SJSA1 (cell line): Measurements from ENCODE around the gene POM121. TPM values are rescaled to one million over a fixed set of nuclear protein-coding genes. Genes with fewer than 3 reads are reported as not detected.
A peak's percentile ranks its signal among the peaks of the same experiment; 100 is the strongest.
"Not testable (repeated sequence)": the region's sequence is repeated elsewhere in the genome, so short reads cannot be mapped to it uniquely, and the experiment has no call there.

ENCODE experiments used
- DNase-seq, 2 experiments: peaks; one replicate each; pipeline ENCODE4 v3.0.0-alpha.2; 2015 to 2020; ENCODE audit warnings: low spot score in 2 of 2, low read depth in 1 of 2
- H3K27ac ChIP-seq: fragments of 250-450 bp; sonication (Bioruptor Pico); 2 replicates; pipeline ENCODE4 v1.5.1; 2020; ENCODE audit warnings: mild to moderate bottlenecking, moderate library complexity
- H3K27me3 ChIP-seq: fragments of 250-450 bp; sonication (Bioruptor Pico); replicated peaks from 2 replicates; pipeline ENCODE4 v1.5.1; 2020; ENCODE audit warnings: mild to moderate bottlenecking, moderate library complexity
- H3K36me3 ChIP-seq: fragments of 250-450 bp; sonication (Bioruptor Pico); 2 replicates; pipeline ENCODE4 v1.5.1; 2020; ENCODE audit warnings: mild to moderate bottlenecking
- H3K4me1 ChIP-seq: fragments of 250-450 bp; sonication (Bioruptor Pico); replicated peaks from 2 replicates; pipeline ENCODE4 v1.6.1; 2021; ENCODE audit warnings: mild to moderate bottlenecking
- H3K4me3 ChIP-seq: fragments of 250-450 bp; sonication (Bioruptor Pico); 2 replicates; pipeline ENCODE4 v1.5.1; 2020; ENCODE audit warnings: mild to moderate bottlenecking
- H3K9me3 ChIP-seq: fragments of 250-450 bp; sonication (Bioruptor Pico); replicated peaks from 2 replicates; pipeline ENCODE4 v1.5.1; 2020; ENCODE audit warnings: mild to moderate bottlenecking
- total RNA-seq: library from RNA; depleted of rRNA; stranded (reverse); fragments of >200 nt; shearing (Covaris generic); gene quantifications from 2 replicates; pipeline ENCODE4 v1.2.3, GENCODE V29; 2014; rRNA removed

Gene POM121
- total RNA-seq: 5.4 and 5.8 TPM in 2 replicates

DNA sequence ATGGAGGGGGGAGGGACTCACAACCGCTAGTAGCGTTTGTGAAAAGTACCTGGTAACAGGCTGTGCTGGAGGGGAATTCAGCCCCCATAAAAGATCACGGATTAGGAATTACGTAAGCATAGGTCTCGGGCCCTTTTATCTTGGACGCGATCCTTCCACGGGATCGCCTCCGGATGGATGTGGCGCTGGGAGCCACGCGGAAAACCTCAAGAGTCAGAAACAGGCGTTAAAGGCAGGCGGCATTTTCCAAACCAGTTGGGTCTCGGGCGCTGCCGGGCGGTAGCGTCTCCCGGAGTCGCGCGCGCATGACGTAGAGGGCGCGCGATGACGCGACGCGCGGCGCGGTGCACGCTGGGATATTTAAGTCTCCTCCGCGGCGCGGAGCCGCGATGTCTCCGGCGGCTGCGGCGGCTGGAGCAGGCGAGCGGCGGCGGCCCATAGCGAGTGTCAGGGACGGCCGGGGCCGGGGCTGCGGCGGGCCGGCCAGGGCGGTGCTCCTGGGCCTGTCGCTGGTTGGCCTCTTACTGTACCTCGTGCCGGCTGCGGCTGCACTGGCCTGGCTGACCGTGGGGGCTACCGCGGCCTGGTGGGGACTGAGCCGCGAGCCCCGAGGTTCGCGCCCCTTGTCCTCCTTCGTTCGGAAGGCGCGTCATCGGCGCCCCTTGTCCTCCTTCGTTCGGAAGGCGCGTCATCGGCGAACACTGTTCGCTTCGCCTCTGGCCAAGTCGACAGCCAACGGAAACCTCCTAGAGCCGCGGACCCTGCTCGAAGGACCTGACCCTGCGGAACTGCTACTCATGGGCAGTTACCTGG lies at the start of gene POM121:
Gene POM121 (plus strand): TSS at position 363 of the 813 bp plus-strand sequence. CDS start 27 bp downstream, at position 390.
- peak; percentile 79 to 83 for DNase-seq
- Histone ChIP-seq H3K9me3 (no peaks in the 10 kb centered on the region), H3K36me3 (peaks cover 49% of the 10 kb centered on the region), H3K4me3 (peak within 1 kb of the TSS; percentile 82), H3K27me3 (no peaks in the 10 kb centered on the region), H3K4me1 (0 out of 2 replicates have a peak, but pooled peaks cover 6% of the 10 kb centered on the region), H3K27ac (peak within 1 kb of the TSS; percentile 90)

DNA sequence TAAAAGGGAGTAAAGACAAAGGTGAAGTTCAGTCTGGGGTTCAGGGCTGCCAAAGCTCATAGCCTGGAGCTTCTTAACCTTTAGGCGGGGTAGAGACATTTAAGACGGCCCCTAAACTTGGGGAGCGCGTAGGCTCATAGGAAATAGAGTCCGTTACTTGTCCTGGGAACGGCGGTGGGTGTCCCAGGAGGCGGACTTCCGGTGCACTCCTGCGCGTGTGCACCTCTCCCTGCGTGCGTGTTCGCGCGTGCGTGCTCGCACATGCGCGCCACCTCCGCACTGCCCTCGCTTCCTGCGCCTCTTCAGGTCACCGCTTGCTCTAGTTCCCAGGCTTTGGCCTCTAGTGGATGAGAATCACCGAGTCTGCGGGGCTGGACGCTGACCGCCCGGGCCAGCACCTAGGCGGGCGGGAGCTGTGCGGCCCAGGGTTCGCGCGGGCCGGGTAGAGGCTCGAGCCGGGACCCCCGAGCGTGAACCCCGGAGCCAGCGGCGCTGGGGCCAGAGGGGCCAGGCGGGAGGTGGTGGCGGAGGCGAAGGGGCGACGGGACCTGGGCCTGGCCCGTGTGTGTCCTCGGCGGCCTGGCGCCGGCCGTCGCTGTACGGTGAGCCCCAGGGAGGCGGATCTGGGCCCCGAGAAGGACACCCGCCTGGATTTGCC lies 45.7 kb upstream of the POM121 start:
- Histone ChIP-seq H3K4me3 (peak overlapping the region; percentile 57), H3K36me3 (peaks cover 10% of the 10 kb centered on the region), H3K27ac (peak overlapping the region; percentile 81)
- DNase-seq: peak; percentile 82 to 88
- H3K9me3 ChIP-seq, H3K27me3 ChIP-seq, H3K4me1 ChIP-seq: not testable (repeated sequence)

DNA sequence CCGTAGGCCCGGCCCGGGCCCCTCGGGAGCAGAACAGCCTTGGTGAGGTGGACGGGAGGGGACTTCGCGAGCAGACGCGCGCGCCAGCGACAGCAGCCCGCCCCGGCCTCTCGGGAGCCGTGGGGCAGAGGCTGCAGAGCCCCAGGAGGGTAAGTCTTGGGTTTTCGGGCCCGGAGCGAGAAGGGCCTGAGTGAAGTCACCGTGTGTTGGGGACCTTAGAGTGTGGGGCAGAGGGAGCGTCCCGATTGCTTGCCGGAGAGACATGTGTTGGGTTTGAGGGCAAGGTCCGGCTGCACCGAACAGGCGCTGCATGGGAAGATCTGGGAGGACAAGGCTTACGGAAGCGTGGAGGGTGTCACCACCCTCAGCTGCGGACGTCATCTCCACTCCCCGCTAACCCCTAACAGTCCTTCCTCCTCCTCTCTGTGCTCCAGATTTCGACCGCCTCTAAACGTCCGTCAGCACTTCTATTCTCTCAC lies 45.1 kb upstream of the POM121 start:
- Histone ChIP-seq H3K4me3 (peak overlapping the region; percentile 57), H3K27ac (peak overlapping the region; percentile 81), H3K36me3 (peaks cover 10% of the 10 kb centered on the region)
- not testable (repeated sequence) for H3K4me1 ChIP-seq, H3K9me3 ChIP-seq, H3K27me3 ChIP-seq
- peak; percentile 53 to 54 for DNase-seq

DNA sequence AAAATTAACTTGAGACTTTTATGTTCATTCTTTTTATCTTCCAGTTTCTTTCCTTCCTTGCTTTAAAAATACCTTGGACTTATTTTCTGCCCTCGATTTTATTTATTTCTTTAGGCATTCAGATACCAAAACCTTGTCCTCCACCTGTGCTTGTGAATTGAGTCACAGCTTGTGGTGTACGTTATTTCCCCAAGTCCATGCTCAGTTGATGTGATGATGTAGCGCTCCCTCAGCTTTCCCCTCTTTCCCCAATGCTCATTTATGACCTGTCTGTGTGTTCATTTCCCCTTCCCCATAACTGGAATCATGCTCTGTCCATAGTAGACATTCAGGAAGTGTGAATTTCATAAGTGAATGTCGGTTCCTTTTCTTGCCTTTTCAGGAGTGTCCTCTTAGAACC lies 33.1 kb upstream of the POM121 start:
- H3K36me3 ChIP-seq: peaks cover 16% of the 10 kb centered on the region
- not testable (repeated sequence) for H3K4me1 ChIP-seq, H3K9me3 ChIP-seq, H3K4me3 ChIP-seq, H3K27me3 ChIP-seq, H3K27ac ChIP-seq, DNase-seq

DNA sequence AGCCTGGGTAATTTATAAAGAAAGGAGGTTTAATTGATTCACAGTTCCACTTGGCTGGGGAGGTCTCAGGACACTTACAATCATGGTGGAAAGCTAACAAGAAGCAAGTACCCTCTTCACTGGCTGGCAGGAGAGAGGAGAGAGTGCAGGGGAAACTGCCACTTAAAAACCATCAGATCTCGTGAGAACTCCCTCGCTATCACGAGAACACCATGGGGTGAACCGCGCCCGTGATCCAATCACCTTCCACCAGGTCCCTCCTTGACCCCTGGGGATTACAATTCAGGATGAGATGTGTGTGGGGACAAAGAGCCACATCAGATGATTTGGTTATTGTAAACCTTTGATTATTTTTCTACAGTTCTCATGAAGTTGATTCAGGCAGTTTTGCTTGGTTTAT lies 20.2 kb upstream of the POM121 start:
- peaks cover 13% of the 10 kb centered on the region for H3K36me3 ChIP-seq
- H3K4me1 ChIP-seq, H3K9me3 ChIP-seq, H3K27ac ChIP-seq, DNase-seq, H3K4me3 ChIP-seq, H3K27me3 ChIP-seq: not testable (repeated sequence)

DNA sequence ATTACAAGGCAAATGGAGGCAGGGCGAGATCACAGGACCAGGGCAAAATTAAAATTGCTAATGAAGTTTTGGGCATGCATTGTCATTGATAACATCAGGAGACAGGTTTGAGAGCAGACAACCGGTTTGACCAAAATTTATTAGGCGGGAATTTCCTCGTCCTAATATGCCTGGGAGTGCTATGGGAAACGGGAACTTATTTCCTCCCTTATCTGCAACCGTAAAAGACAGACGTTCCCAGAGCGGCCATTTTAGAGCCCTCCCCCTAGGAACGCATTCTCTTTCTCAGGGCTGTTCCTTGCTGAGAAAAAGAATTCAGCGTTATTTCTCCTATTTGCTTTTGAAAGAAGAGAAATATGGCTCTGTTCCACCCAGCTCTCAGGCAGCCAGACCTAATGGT lies 16.5 kb upstream of the POM121 start:
- not testable (repeated sequence) for H3K36me3 ChIP-seq, H3K27me3 ChIP-seq, H3K4me3 ChIP-seq, H3K27ac ChIP-seq, H3K4me1 ChIP-seq, H3K9me3 ChIP-seq, DNase-seq

DNA sequence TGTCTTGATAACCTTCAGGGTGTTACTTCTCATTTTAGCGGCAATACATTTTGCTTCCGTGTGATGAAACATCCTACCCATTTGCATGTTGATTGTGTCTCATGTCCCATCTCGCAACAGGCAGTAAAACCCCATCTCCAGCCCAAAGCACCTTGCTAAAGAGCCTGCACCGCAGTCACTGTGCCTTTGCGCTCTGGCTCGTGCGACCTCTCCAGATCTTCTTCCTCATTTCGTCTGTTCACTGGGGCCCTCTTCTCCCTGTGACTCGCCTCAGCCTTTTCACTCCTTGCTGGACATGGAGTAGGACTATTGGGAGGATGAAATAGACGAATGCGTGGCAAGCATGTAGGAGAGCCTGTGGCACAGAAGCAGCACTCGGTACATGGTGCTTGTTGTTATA lies 13.5 kb upstream of the POM121 start:
- not testable (repeated sequence) for H3K4me1 ChIP-seq, H3K27me3 ChIP-seq, DNase-seq, H3K4me3 ChIP-seq, H3K27ac ChIP-seq, H3K9me3 ChIP-seq
- peaks cover 21% of the 10 kb centered on the region for H3K36me3 ChIP-seq

DNA sequence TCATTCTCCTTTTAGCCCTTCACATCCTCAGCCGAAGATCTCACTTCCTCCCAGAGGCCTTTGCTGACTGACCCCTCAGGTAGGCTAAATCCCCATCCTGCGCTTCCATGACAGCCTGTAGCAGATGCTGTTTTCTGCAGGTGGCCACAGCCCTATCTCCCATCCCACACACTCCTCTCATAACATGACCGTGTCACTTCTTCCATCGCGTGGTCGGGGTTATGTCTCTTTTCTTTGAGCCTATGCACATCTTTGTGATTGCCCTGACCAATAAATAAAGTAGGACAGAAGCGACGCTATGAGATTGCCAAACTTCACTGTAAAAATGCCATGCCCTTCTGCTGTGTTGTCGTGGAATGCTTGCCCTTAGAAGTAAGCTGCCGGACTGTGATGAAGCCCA lies 11.1 kb upstream of the POM121 start:
- H3K4me3 ChIP-seq, DNase-seq, H3K9me3 ChIP-seq, H3K27ac ChIP-seq, H3K4me1 ChIP-seq, H3K27me3 ChIP-seq: not testable (repeated sequence)
- H3K36me3 ChIP-seq: peaks cover 25% of the 10 kb centered on the region

DNA sequence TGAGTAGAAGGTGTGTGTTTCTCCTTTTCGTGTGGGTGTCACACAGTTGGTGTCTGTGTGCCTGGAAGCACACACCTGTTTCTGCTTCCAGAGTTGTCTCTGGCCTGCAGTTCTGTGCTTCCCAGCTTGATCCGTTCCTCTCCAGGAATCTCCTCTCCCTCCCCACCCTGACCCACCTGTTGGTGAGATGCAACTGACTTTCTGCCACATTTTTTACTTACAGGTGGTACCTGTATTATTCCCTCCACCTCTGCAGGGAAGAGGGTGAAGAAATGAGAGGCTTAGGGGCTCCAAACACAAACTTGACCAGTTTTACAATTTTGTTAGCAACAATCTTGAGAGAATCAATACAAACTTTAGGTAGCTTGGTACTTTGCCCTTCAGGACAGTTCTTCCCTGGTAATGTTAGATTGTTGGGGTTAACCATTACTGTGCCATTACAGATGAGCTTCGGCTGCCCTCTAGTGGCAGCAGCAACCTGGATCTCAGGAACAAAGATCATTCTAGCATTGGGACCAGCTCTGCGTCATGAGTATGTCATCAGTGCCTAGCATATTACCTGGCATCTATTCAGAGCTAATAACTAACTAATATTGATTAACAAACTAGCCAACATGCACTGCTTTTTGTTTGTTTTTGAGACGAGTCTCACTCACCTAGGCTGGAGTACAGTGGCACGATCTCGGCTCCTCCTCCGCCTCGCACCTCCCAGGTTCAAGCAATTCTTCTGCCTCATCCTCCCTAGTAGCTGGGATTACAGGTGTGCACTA lies 10.0 kb upstream of the POM121 start:
- H3K27ac ChIP-seq: not testable (repeated sequence)

DNA sequence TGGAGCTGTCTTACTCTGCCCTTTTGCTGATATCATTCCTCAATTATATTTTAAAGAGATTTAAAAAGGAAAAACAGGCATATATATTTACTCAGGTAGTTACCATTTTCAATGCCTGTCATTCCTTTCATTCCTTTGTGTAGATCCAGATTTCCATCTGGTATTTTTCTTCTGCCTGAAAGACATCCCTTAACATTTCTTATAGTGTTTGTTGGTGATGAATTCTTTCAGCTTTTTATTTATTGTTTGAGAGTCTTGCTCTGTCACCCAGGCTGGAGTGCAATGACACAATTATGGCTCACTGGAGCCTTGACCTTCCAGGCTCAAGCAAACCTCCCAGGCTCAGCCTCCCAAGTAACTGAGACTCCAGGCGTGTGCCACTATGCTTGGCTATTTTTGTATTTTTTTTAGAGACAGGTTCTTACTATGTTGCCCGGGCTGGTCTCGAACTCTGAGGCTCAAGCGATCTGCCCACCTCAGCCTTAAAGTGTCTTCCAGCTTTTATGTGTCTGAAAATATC lies 5.6 kb upstream of the POM121 start:
- no peaks in the 10 kb centered on the region for H3K9me3 ChIP-seq
- no peak overlapping the region for H3K4me3 ChIP-seq
- peak overlapping the region; percentile 51; the same call in 1 of the 2 replicates for H3K27ac ChIP-seq
- no peaks in the 10 kb centered on the region for H3K27me3 ChIP-seq
- H3K4me1 ChIP-seq: peaks cover 16% of the 10 kb centered on the region
- H3K36me3 ChIP-seq: peaks cover 23% of the 10 kb centered on the region
- peak; percentile 48 to 51 for DNase-seq

More for the DNA sequence above, 10.0 kb upstream of the POM121 start:
- Histone ChIP-seq H3K4me1 (peaks cover 12% of the 10 kb centered on the region), H3K36me3 (peaks cover 23% of the 10 kb centered on the region)
- not testable (repeated sequence) for H3K9me3 ChIP-seq, H3K4me3 ChIP-seq, H3K27me3 ChIP-seq
- DNase-seq: peak in 1 of 2 experiments; percentile 56

DNA sequence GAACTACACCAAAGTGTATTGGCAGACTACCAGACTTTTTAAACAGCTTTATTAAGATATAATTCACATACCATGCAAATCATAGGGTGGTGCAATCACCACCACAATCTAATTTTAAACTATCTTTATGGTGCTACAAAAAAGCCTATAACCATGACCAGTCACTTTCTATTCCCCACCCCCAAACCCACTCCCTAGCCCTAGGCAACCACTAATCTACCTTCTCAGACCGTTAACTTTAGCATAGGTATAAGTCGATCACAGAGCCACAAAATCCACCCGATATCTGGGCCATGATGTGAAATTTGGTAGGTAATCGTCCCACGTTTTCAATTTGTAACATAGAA lies 536 bp upstream of the POM121 start:
- Histone ChIP-seq H3K27me3 (no peaks in the 10 kb centered on the region), H3K4me3 (peak overlapping the region; percentile 82), H3K27ac (peak overlapping the region; percentile 90), H3K9me3 (no peaks in the 10 kb centered on the region), H3K36me3 (peaks cover 46% of the 10 kb centered on the region), H3K4me1 (peaks cover 11% of the 10 kb centered on the region)
- no peak for DNase-seq

DNA sequence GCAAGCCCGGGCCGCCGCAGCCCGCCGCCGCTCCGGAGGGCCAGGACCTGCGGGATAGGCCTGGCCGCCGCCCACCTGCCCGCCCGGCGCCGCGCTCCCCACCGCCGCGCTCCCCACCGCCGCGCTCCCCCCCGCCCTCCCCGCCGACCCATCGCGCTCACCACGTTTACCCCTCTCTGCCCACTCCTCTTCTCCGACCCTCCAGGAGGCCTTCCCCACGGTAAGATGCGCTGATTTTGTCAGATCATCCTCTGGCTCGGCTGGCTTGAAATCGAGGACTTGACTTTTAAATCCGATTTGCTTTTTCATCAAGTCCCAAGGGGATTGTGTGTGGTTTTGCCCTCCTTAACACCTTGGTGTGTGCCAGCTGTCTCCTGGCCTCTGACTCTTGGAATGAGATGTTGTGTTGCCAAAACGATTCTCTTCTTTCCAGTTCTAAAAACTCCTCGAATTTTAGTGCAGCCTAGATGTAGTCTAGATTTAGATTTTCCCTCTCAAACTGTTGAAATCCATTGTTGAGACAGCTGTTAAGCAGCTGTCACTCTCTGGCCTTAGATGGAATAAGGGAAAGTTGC lies 738 bp downstream of the POM121 start:
- no peaks in the 10 kb centered on the region for H3K9me3 ChIP-seq
- H3K27me3 ChIP-seq: no peaks in the 10 kb centered on the region
- peaks cover 53% of the 10 kb centered on the region for H3K36me3 ChIP-seq
- 0 out of 2 replicates have a peak, but pooled peaks cover 6% of the 10 kb centered on the region for H3K4me1 ChIP-seq
- H3K4me3 ChIP-seq: peak overlapping the region; percentile 82
- H3K27ac ChIP-seq: peak overlapping the region; percentile 90
- DNase-seq: peak in 1 of 2 experiments; percentile 15

DNA sequence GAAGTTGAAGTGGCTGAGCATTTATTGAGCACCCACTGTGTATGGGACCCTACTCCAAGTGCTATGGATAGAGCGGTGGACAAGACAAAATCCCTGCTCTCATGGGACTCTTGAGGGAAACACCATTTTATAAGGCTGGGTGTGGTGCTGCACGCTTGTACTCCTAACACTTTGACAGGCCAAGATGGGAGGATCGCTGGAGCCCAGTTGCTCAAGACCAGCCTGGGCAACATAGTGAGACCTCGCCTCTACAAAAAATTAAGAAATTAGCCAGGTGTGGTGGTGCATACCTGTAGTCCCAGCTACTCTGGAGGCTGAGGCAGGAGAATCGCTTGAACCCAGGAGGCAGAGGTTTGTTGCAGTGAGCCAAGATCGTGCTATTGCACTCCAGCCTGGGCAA lies 2.9 kb downstream of the POM121 start:
- peak in 1 of 2 experiments; percentile 17 for DNase-seq
- H3K4me3 ChIP-seq, H3K27ac ChIP-seq, H3K9me3 ChIP-seq, H3K4me1 ChIP-seq, H3K27me3 ChIP-seq: not testable (repeated sequence)
- peaks cover 63% of the 10 kb centered on the region for H3K36me3 ChIP-seq
